ENCODE data around the gene RIT2. TPM values are rescaled to one million over a fixed set of nuclear protein-coding genes. Genes with fewer than 3 reads are reported as not detected.

Gene RIT2
- polyA plus RNA-seq, 1 donor from 2014 or later = 1.1 TPM

DNA sequence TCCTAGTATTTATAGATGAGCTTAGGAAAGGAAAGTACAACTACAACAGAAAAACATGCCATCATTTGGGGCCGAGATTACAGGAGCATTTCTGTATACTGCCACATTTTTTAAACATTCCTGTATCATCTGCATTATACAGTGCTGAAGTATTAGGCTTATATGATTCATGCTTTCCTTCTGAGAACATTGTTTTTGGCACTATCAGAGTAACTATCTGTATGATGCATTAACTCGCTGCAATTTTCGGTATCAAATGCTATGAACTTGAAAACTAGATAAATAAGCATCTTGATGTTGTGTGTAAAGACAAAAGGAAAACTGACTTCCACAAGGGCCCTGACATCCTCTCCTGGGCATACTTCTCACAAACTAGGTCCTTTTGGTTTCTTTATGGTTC, 102.0 kb downstream of the RIT2 start:
- Histone ChIP-seq H3K9ac (ENCODE audit: low read length) (no peak overlapping the region), H3F3A (ENCODE audit: insufficient read depth, low read length, poor library complexity, severe bottlenecking) (no peaks in the 10 kb centered on the region), H3K27ac (ENCODE audit: low read length) (no peak overlapping the region), H3K27me3 (ENCODE audit: insufficient read depth, low read depth, low read length) (no peaks in the 10 kb centered on the region), H3K4me3 (ENCODE audit: low read length) (no peak overlapping the region), H3K36me3 (ENCODE audit: insufficient read depth, low read length) (no peaks in the 10 kb centered on the region), H2AFZ (ENCODE audit: low read depth, low read length) (no peak overlapping the region), H3K9me3 (ENCODE audit: low read length) (no peaks in the 10 kb centered on the region), H3K79me2 (replicated peaks; ENCODE audit: insufficient read depth, low read length) (no peaks in the 10 kb centered on the region), H3K4me2 (ENCODE audit: low read length) (no peak overlapping the region), H4K20me1 (ENCODE audit: insufficient read depth) (no peaks in the 10 kb centered on the region), H3K9me2 (ENCODE audit: insufficient read depth, low read length) (no peaks in the 10 kb centered on the region)
- TF ChIP-seq REST (IDR thresholded peaks at IDR 0.05; ENCODE audit: borderline replicate concordance) = no peak
- TF ChIP-seq, protein P1, sequence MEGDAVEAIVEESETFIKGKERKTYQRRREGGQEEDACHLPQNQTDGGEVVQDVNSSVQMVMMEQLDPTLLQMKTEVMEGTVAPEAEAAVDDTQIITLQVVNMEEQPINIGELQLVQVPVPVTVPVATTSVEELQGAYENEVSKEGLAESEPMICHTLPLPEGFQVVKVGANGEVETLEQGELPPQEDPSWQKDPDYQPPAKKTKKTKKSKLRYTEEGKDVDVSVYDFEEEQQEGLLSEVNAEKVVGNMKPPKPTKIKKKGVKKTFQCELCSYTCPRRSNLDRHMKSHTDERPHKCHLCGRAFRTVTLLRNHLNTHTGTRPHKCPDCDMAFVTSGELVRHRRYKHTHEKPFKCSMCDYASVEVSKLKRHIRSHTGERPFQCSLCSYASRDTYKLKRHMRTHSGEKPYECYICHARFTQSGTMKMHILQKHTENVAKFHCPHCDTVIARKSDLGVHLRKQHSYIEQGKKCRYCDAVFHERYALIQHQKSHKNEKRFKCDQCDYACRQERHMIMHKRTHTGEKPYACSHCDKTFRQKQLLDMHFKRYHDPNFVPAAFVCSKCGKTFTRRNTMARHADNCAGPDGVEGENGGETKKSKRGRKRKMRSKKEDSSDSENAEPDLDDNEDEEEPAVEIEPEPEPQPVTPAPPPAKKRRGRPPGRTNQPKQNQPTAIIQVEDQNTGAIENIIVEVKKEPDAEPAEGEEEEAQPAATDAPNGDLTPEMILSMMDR (IDR thresholded peaks at IDR 0.05; ENCODE audit: poor library complexity, severe bottlenecking) = no peak
- no peak for TF ChIP-seq MXI1 (conservative IDR thresholded peaks at IDR 0.05; ENCODE audit: poor library complexity, severe bottlenecking)
- no peak for TF ChIP-seq RAD21 (conservative IDR thresholded peaks at IDR 0.05)
- TF ChIP-seq EP300 (conservative IDR thresholded peaks at IDR 0.05; ENCODE audit: poor library complexity, severe bottlenecking) = no peak

- H3K9me3 ChIP-seq (ENCODE audit: low read length) = no peaks in the 10 kb centered on the region
- H3K9ac ChIP-seq (ENCODE audit: low read length) = no peak overlapping the region
- TF ChIP-seq POLR2AphosphoS5 (IDR thresholded peaks at IDR 0.05) (no peak), TAF1 (IDR thresholded peaks at IDR 0.05; ENCODE audit: low read depth) (no peak), MXI1 (conservative IDR thresholded peaks at IDR 0.05; ENCODE audit: poor library complexity, severe bottlenecking) (no peak), RAD21 (conservative IDR thresholded peaks at IDR 0.05) (no peak), SMC3 (conservative IDR thresholded peaks at IDR 0.05; ENCODE audit: poor library complexity) (no peak), REST (IDR thresholded peaks at IDR 0.05; ENCODE audit: borderline replicate concordance) (no peak), EP300 (conservative IDR thresholded peaks at IDR 0.05; ENCODE audit: poor library complexity, severe bottlenecking) (no peak), EZH2 (IDR thresholded peaks at IDR 0.05; ENCODE audit: borderline replicate concordance, insufficient read depth, low read length, poor library complexity, severe bottlenecking) (no peak)
- TF ChIP-seq, protein P1 (IDR thresholded peaks at IDR 0.05; ENCODE audit: poor library complexity, severe bottlenecking) = no peak
- no peak overlapping the region for H3K4me3 ChIP-seq (ENCODE audit: low read length)
- no peaks in the 10 kb centered on the region for H3K27me3 ChIP-seq (ENCODE audit: insufficient read depth, low read depth, low read length)
- no peak overlapping the region for H2AFZ ChIP-seq (ENCODE audit: low read depth, low read length)
- H3F3A ChIP-seq (ENCODE audit: insufficient read depth, low read length, poor library complexity, severe bottlenecking) = no peaks in the 10 kb centered on the region
- H3K79me2 ChIP-seq (replicated peaks; ENCODE audit: insufficient read depth, low read length) = no peaks in the 10 kb centered on the region
- H3K36me3 ChIP-seq (ENCODE audit: insufficient read depth, low read length) = no peaks in the 10 kb centered on the region
- no peak overlapping the region for H3K27ac ChIP-seq (ENCODE audit: low read length)
- no peaks in the 10 kb centered on the region for H4K20me1 ChIP-seq (ENCODE audit: insufficient read depth)
- no peaks in the 10 kb centered on the region for H3K9me2 ChIP-seq (ENCODE audit: insufficient read depth, low read length)
- H3K4me2 ChIP-seq (ENCODE audit: low read length) = no peak overlapping the region
Observed at GRCh38 chr18:43012951-43013350, 102.5 kb downstream of the RIT2 start.
